ENCODE results near the gene CFAP91.
A peak's percentile ranks its signal among the peaks of the same experiment; 100 is the strongest.
"Not testable (repeated sequence)": the region's sequence is repeated elsewhere in the genome, so short reads cannot be mapped to it uniquely, and the experiment has no call there.

CFAP91 gene

DNA sequence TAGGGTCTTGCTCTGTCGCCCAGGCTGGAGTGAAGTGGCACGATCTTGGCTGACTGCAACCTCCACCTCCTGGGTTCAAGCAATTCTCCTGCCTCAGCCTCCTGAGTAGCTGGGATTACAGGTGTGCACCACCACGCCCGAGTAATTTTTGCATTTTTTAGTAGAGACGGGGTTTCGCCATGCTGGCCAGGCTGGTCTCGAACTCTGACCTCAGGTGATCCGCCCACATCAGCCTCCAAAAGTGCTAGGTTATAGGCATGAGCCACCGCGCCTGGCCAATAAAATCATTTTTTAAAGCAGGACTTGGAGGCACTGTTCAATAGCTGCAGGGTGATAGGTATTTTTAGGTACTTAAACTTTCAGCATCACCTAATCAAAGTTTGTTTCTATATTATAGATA, 24.6 kb upstream of the CFAP91 start:
- not testable (repeated sequence) for DNase-seq

GRCh38 chr3:119679874-119680273, 22.9 kb upstream of the CFAP91 start:
- DNase-seq, result no peak

DNA sequence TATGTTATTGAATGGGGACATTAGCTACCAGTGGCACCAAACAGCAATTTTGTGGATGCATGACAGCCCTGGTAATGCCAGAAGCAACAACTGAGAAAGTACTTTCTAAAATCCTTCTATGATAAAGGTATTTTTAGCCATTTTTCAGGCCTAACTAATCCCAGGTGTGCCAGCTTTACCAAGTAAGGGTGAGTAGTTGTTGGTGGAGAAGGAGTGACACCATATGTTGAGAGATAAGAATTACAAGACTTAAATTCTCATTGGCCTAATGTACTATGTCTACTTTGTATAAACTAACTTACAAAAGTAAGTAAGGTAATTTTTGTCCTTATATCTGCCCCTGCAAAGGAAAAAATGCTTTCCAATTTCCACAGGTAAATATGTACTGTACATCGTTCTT, 21.5 kb upstream of the CFAP91 start:
- peak; percentile 9 to 53 for DNase-seq

GRCh38 chr3:119683421-119683820, 19.4 kb upstream of the CFAP91 start:
- DNase-seq, result no peak

DNA sequence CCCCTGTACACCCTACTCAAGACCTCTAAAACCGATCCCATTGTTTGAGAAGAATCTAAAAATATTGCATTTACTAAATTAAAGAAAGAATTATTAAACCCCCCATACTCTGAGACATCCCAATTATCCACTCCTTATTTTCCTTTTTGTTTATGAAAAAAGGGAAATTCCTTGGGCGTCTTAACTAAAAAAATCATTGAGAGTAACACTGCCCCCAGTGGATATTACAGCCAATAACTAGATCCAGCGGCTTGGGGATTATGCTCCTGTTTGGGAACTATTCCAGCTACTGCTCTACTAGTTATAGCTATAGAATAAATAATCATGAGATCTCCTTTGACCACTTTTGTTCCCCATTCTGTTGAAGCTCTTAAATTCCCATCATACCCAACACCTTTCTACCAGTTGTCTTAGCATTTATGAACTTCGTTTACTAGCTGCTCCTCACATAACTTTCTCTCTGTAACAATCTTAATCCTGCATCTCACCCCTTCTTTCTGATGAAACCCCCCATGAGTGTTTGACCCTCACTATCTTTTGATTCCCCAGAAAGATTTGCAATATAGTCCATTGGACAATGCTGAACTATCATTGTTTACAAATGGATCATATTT, 12.7 kb upstream of the CFAP91 start:
- DNase-seq, result peak in 1 of 2 experiments; percentile 44

DNA sequence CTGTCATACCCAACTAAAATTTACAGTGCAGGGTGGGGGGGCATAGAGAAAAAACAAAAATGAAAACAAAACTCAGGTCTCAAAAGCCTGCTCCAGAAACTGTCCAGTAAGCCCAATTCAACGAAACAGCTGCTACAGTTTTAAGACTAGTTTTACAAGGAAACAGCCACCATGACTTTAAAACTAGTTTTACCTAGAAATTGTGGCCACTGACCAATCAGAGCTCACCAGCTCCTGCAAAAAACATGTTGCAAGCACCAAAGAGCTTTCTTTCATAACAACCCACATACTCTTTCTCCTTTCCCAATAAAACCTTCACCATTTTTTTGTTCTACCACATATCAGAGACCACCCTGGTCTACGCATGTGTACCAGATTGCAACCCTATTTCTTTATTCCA, 7.3 kb upstream of the CFAP91 start:
- DNase-seq, result peak in 1 of 2 experiments; percentile 10

DNA sequence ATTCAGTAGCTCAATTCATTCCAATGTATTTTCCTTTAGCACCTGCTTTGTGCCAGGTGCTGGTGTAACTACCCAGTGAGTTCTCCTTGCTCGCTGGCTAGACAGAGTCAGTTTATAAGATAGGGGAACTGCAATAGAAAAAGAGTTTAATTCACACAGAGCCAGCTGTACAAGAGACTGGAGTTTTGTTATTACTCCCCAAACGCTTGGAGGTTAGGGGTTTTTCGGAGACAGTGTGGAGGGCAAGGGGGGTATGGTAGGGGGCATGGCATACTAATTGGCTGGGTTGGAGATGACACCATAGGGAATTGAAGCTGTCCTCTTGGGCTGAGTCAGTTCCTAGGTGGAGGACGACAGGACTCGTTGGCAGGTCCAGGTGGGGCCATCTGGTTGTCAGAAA, 5.4 kb upstream of the CFAP91 start:
- DNase-seq, result no peak

DNA sequence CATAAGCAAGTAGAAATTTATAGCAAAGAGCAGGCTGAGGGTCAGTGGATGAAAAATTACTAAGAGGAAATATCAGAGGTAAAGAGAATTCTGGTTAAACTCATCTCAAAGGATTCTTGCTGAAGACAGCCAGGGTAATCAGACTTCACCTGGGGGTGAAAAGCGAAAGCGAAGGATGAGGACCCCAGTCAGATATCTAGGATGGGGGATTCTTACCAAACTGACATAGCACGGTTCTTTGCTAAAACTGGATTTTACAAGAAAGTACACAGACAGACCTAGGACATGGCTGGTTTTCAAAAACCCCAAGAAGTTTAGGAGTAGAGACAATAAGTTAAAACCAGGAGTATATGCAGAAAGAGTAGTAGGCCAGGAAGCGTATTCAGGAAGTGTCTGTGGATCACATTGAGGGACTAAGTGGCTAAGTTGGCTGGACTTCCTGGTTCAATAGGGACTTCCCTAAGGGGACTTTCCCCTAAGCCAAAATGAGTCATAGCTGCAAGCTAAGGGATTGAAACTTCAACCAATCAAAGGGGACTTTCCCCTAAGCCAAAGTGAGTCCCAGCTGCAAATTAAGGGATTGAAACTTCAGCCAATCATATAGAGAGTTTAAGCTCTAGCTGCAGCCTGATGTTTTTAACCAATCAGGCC, 2.4 kb upstream of the CFAP91 start:
- no peak for DNase-seq

DNA sequence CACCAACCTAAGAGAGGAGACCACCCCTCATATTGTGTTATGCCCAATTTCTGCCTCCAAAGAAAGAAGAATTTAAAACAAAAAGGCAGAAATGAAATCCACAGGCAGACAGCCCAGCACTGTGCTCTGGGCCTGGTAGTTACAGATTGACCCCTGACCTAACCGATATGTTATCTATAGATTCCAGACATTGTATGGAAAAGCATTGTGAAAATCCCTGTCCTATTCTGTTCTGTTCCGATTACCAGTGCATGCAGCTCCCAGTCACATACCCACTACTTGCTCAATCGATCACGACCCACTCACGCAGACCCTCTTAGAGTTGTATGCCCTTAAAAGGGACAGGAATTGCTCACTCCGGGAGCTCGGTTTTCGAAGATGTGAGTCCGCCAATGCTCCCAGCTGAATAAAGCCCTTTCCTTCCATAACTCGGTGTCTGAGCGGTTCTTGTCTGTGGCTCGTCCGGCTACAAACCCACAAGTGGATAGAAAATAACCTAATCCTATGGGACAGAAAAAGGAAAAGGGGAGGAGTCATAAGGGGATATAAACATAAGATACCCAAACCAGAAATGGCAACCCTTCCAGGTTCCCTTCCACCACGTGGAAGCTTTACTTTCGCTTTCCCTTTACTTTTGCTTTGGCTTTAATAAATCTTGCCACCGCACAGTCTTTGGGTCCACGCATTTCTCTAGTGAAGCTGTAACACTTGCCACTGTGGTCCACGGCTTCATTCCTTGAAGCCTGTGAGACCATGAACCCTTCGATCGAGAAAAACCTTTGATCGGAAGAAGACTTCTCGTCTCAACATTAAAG, 1.7 kb upstream of the CFAP91 start:
- no peak for DNase-seq

DNA sequence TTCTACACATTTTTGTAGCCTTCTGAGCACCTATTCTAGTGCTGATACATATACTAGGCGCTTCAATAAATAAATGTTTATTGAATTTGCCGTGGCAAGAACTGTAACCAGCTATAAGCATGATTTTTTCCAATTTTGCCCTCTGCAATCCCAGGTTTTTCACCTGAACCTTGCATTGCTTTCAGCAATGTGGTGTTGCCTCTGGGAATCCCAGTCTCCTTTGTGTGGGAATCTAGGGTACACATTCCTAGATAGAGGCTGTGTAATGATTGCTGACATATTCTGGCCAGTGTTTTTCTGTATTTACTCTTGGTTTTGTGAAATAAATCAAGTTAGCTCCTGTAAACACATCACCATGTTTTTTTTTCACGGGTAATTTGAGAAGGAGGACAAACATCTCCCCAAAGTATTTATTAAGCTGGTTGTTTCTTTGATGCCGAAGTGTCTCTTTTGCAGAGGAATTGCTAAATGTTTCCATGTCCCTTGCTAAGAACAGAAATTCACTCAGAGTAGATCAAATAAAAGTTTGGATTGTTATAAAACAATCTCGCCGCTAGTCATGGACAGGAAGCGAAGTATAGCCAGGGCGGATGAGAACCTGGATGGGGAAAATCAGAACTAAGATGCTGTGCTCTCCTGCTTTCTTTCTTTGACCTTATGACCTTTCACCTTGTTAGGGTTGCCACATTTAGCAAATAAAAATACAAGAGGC, 1.2 kb downstream of the CFAP91 start:
- DNase-seq, result no peak

DNA sequence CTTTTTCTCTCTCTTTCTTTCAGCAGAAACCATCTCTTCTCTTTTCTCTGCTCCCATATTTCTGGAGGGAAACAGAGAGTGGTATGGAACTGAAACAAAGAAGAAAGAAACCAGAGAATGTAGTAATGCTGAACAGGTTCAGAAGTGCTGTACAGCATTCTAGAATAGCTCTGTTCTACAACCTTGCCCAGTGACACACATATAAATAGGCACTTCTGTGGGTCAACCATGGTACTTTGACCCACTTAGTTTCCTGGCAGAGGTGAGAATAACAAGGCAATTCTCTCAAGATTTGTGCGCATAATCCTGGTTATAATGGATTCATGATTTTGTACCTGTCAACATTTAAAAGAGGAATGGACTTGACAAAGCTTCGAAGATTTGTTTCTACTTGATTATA, 12.3 kb downstream of the CFAP91 start:
- DNase-seq, result no peak

DNA sequence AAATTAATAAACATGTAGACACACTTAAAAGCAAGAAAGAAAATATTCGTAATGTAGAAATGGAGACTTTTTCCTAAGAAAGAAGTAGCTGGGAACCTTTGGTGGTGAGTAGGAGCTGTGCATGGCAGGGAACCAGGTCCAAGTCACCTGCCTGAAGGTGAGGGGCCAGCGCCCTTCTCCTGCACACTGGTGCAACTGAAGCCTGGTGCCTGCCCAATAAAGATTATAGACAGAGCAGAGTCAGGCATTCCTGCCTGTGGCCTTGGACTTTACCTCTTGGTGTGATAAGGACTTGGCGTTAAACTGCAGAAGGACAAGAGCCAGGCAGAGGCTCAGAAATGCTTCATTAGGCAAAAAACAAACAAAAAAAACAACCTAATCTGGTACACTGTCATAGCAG, 14.2 kb downstream of the CFAP91 start:
- no peak for DNase-seq

DNA sequence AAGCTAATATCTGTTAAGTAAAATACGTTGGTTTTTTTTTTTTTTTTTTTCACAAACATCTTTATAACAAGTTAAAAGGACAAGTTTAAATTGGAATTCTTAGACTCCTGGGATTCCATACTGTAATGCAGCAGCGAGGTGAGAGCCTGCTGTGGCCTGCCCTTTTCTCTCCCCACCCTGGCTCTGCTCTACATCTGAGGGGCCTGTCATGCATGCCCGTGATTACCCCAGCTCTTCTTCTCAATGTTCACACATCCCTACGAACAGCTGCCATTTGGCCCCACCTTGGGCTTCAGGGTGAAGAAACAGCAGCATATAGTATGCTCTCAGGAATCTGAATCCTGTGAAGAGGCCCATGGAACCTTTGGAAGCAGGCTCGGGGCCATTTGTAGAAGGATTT, 14.7 kb downstream of the CFAP91 start:
- DNase-seq, result no peak

- no peak for DNase-seq
These were observed 20.2 kb downstream of the CFAP91 start for GRCh38 chr3:119723022-119723421.

GRCh38 chr3:119726909-119727308, 24.1 kb downstream of the CFAP91 start:
- DNase-seq, result no peak

DNA sequence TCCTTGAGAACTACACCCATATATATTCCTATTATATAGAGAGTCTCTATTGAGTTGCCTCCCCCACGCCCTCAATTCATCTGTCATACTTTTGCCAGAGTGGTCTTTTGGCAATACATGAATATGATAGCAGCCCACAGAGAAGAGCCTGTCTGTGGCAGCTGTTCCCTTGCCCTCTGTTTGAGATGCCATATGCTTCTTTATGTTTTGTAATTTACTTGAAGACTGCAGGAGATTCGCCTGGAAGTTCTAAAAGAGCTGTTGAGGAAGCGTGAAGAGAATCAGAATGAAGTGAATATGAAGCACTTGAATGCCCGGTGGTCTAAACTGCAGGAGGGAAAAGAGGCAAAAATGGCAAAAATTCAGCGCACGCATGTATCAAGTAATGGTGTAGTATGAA, 27.2 kb downstream of the CFAP91 start:
- peak; percentile 95 to 99 for DNase-seq

GRCh38 chr3:119731560-119732343, 28.9 kb downstream of the CFAP91 start:
- DNase-seq, result peak; percentile 6 to 53

DNA sequence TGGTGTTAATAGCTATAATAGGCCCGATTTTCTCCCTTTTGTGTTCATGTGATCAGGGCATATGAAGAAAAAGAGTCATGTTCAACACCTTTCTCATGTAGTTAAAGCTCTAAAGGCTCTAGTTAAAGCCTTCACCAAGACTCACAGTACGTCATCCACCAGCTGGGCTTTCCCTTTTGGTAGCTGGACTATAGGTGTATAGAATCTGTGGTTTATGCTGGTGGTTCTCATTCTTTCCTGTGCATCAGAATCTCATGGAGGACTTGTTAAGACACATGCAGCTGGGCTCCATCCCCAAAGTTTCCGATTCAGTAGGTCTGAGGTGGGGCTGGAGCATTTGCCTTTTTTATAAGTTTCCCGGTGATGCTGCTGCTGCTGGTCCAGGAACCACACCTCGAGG, 31.0 kb downstream of the CFAP91 start:
- no peak for DNase-seq

- no peak for DNase-seq
These were observed 35.9 kb downstream of the CFAP91 start for GRCh38 chr3:119738741-119739140.

GRCh38 chr3:119741657-119742590, 39.1 kb downstream of the CFAP91 start:
- no peak for DNase-seq

GRCh38 chr3:119743921-119744320, 41.1 kb downstream of the CFAP91 start:
- no peak for DNase-seq

Data from NCI-H524 (cell line).